HEK293 (cell line): ENCODE data around the gene TJP3.

Experiments used
- AEBP2 ChIP-seq: fragments of 450-650 bp; formaldehyde crosslinking; IDR thresholded peaks from 2 replicates; pipeline ENCODE4 v1.5.1; 2016; ENCODE audit warnings: missing biosample characterization, missing genetic modification characterization, borderline replicate concordance
- GFI1B ChIP-seq: fragments of 450-650 bp; formaldehyde crosslinking; IDR thresholded peaks from 2 replicates; pipeline ENCODE4 v1.5.1; 2016; ENCODE audit warnings: missing biosample characterization, missing genetic modification characterization
- GLIS1 ChIP-seq: fragments of 450-650 bp; formaldehyde crosslinking; IDR thresholded peaks from 2 replicates; pipeline ENCODE4 v1.5.1; 2016; ENCODE audit warnings: missing biosample characterization, missing genetic modification characterization
- HIC1 ChIP-seq: fragments of 450-650 bp; formaldehyde crosslinking; IDR thresholded peaks from 2 replicates; pipeline ENCODE4 v1.5.1; 2016; ENCODE audit warnings: missing biosample characterization, missing genetic modification characterization
- OVOL3 ChIP-seq: fragments of 450-650 bp; formaldehyde crosslinking; IDR thresholded peaks from 2 replicates; pipeline ENCODE4 v1.5.1; 2016; ENCODE audit warnings: missing biosample characterization, missing genetic modification characterization
- PBX3 ChIP-seq: sonication (generic); formaldehyde crosslinking; IDR thresholded peaks from 2 replicates; pipeline ENCODE4 v1.8.1; 2022; ENCODE audit warnings: mild to moderate bottlenecking, moderate library complexity, missing genetic modification reagents
- SALL2 ChIP-seq: fragments of 450-650 bp; formaldehyde crosslinking; IDR thresholded peaks from 2 replicates; pipeline ENCODE4 v1.5.0; 2017; ENCODE audit warnings: missing biosample characterization, mild to moderate bottlenecking, missing genetic modification characterization, borderline replicate concordance
- SP7 ChIP-seq: fragments of 450-650 bp; formaldehyde crosslinking; IDR thresholded peaks from 2 replicates; pipeline ENCODE4 v1.5.1; 2016; ENCODE audit warnings: missing biosample characterization, missing genetic modification characterization
- ZBTB26 ChIP-seq: fragments of 450-650 bp; formaldehyde crosslinking; optimal IDR thresholded peaks from 2 replicates; pipeline ENCODE3; 2016; ENCODE audit warnings: missing biosample characterization, mild to moderate bottlenecking, missing genetic modification characterization
- ZFP69B ChIP-seq: fragments of 450-650 bp; formaldehyde crosslinking; IDR thresholded peaks from 2 replicates; pipeline ENCODE4 v1.5.1; 2016; ENCODE audit warnings: missing biosample characterization, missing genetic modification characterization
- ZNF121 ChIP-seq: fragments of 450-650 bp; formaldehyde crosslinking; IDR thresholded peaks from 2 replicates; pipeline ENCODE4 v1.5.1; 2016; ENCODE audit warnings: missing biosample characterization, missing genetic modification characterization
- ZNF16 ChIP-seq: fragments of 450-650 bp; formaldehyde crosslinking; IDR thresholded peaks from 2 replicates; pipeline ENCODE4 v1.5.1; 2016; ENCODE audit warnings: low read depth, missing biosample characterization, missing genetic modification characterization
- ZNF175 ChIP-seq: fragments of 450-650 bp; formaldehyde crosslinking; IDR thresholded peaks from 2 replicates; pipeline ENCODE4 v1.5.1; 2016; ENCODE audit warnings: missing biosample characterization, missing genetic modification characterization
- ZNF23 ChIP-seq: fragments of 450-650 bp; formaldehyde crosslinking; IDR thresholded peaks from 2 replicates; pipeline ENCODE4 v1.5.1; 2016; ENCODE audit warnings: missing biosample characterization, missing genetic modification characterization, borderline replicate concordance
- ZNF280C ChIP-seq: fragments of 450-650 bp; formaldehyde crosslinking; IDR thresholded peaks from 2 replicates; pipeline ENCODE4 v1.5.1; 2016; ENCODE audit warnings: missing biosample characterization, missing genetic modification characterization
- ZNF302 ChIP-seq: fragments of 450-650 bp; formaldehyde crosslinking; IDR thresholded peaks from 2 replicates; pipeline ENCODE4 v1.5.1; 2016; ENCODE audit warnings: missing biosample characterization, missing genetic modification characterization, low read depth
- ZNF391 ChIP-seq: fragments of 450-650 bp; formaldehyde crosslinking; IDR thresholded peaks from 2 replicates; pipeline ENCODE4 v1.5.1; 2016; ENCODE audit warnings: low read depth, missing biosample characterization, missing genetic modification characterization, borderline replicate concordance
- ZNF404 ChIP-seq: fragments of 450-650 bp; formaldehyde crosslinking; IDR thresholded peaks from 2 replicates; pipeline ENCODE4 v1.5.1; 2017; ENCODE audit warnings: missing biosample characterization, missing genetic modification characterization
- ZNF433 ChIP-seq: fragments of 450-650 bp; formaldehyde crosslinking; IDR thresholded peaks from 2 replicates; pipeline ENCODE4 v1.5.1; 2016; ENCODE audit warnings: missing biosample characterization, missing genetic modification characterization, low read depth
- ZNF513 ChIP-seq: fragments of 450-650 bp; IDR thresholded peaks from 2 replicates; pipeline ENCODE4 v1.5.1; 2018; ENCODE audit warnings: missing biosample characterization, missing genetic modification characterization
- ZNF529 ChIP-seq: fragments of 450-650 bp; formaldehyde crosslinking; IDR thresholded peaks from 2 replicates; pipeline ENCODE4 v1.5.1; 2017; ENCODE audit warnings: missing genetic modification characterization, missing biosample characterization; ENCODE audit not compliant: insufficient replicate concordance
- ZNF548 ChIP-seq: fragments of 450-650 bp; formaldehyde crosslinking; IDR thresholded peaks from 2 replicates; pipeline ENCODE4 v1.5.1; 2016; ENCODE audit warnings: missing biosample characterization, missing genetic modification characterization
- ZNF623 ChIP-seq: fragments of 450-650 bp; formaldehyde crosslinking; IDR thresholded peaks from 2 replicates; pipeline ENCODE4 v1.5.1; 2016; ENCODE audit warnings: missing biosample characterization, missing genetic modification characterization
- ZNF629 ChIP-seq: fragments of 450-650 bp; formaldehyde crosslinking; IDR thresholded peaks from 2 replicates; pipeline ENCODE4 v1.5.1; 2017; ENCODE audit warnings: missing biosample characterization, missing genetic modification characterization
- ZNF776 ChIP-seq: fragments of 450-650 bp; formaldehyde crosslinking; IDR thresholded peaks from 2 replicates; pipeline ENCODE4 v1.5.0; 2017; ENCODE audit warnings: missing biosample characterization, missing genetic modification characterization, borderline replicate concordance
- ZSCAN30 ChIP-seq: fragments of 450-650 bp; IDR thresholded peaks from 2 replicates; pipeline ENCODE4 v1.5.1; 2018; ENCODE audit warnings: missing biosample characterization, mild to moderate bottlenecking, missing genetic modification characterization, moderate library complexity
- ZSCAN5A ChIP-seq: fragments of 450-650 bp; formaldehyde crosslinking; IDR thresholded peaks from 2 replicates; pipeline ENCODE4 v1.5.1; 2016; ENCODE audit warnings: missing biosample characterization, missing genetic modification characterization

TJP3 gene

GRCh38 chr19:3665681-3666544, 42.3 kb upstream of the TJP3 start (continued):
- no peak for TF ChIP-seq AEBP2 (tag by site-specific recombination)
- 0 out of 2 replicates have a peak, but pooled peaks have one; percentile 12 for TF ChIP-seq ZNF623
- no peak for TF ChIP-seq ZNF404 (tag by site-specific recombination)
- no peak for TF ChIP-seq PBX3
- TF ChIP-seq ZNF629 (tag by site-specific recombination), result 0 out of 2 replicates have a peak, but pooled peaks have one; percentile 13
- TF ChIP-seq ZNF529, result no peak
- TF ChIP-seq ZNF121 (tag by site-specific recombination), result no peak
- peak; percentile 12 for TF ChIP-seq ZBTB26 (tag by site-specific recombination)
- TF ChIP-seq ZNF513 (tag by site-specific recombination), result no peak
- no peak for TF ChIP-seq ZNF302 (tag by site-specific recombination)
- 0 out of 2 replicates have a peak, but pooled peaks have one; percentile 44 for TF ChIP-seq ZNF391 (tag by site-specific recombination)
- TF ChIP-seq ZSCAN30 (tag by site-specific recombination), result peak; percentile 37; the same call in 1 of the 2 replicates
- TF ChIP-seq ZNF23, result no peak
- peak; percentile 39; the same call in 1 of the 2 replicates for TF ChIP-seq ZNF16 (tag by site-specific recombination)
- TF ChIP-seq ZFP69B (tag by site-specific recombination), result no peak
- no peak for TF ChIP-seq ZSCAN5A (tag by site-specific recombination)
- no peak for TF ChIP-seq ZNF280C (tag by site-specific recombination)
- no peak for TF ChIP-seq ZNF175 (tag by site-specific recombination)
- TF ChIP-seq OVOL3 (tag by site-specific recombination), result no peak
- TF ChIP-seq HIC1 (tag by site-specific recombination), result peak; percentile 43; the same call in 1 of the 2 replicates
- no peak for TF ChIP-seq ZNF433
- TF ChIP-seq ZNF548, result no peak
- no peak for TF ChIP-seq ZNF776 (tag by site-specific recombination)
- 0 out of 2 replicates have a peak, but pooled peaks have one; percentile 38 for TF ChIP-seq SP7 (tag by site-specific recombination)
- TF ChIP-seq GLIS1 (tag by site-specific recombination), result peak; percentile 46; the same call in 1 of the 2 replicates
- TF ChIP-seq GFI1B (tag by site-specific recombination), result no peak
- no peak for TF ChIP-seq SALL2 (tag by site-specific recombination)
